NCI-H82 (cell line): ENCODE data around the gene CNTNAP5.
A peak's percentile ranks its signal among the peaks of the same experiment; 100 is the strongest.

Source experiments
- DNase-seq: peaks from one replicate; lab custom pipeline; 2025; lab: John Stamatoyannopoulos, UW

Gene CNTNAP5

DNA sequence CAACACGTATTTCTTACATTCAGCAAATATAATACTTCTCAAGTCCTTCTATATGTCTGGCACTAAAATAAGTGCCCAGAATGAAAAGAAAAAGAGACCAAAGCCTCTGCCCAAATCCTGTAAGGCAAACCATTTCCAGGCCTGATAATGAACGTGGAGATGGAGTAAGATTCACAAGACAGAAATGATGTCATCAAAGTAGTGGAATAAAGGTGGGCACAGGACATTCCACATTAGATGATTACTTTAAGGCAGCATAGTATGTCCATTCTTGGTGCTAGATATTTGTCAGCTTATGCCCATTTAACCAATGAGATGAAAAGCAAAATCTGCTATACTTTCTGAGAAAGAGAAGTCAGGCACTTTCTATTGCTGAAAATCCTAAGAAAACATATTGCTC, 38.5 kb downstream of the CNTNAP5 start:
- DNase-seq, result no peak

DNA sequence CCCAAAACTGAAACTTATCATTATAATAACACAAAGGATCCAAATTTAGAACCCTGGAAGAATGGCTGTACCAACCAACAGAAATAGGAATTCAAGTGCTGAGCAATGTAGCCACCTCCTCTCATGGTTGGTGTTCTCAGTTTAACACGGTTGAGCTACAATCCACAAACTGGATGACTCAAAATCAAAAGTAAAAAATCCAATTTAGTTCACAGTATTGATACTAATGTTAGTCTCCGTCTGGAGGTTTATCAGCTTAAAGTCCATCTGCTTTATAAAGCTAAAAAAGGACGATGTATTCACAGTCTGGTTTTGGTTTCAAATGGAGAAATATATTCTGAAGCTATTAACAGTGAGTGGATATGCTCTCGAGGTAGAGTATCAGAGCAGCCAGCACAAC, 40.5 kb downstream of the CNTNAP5 start:
- DNase-seq, result peak; percentile 67

DNA sequence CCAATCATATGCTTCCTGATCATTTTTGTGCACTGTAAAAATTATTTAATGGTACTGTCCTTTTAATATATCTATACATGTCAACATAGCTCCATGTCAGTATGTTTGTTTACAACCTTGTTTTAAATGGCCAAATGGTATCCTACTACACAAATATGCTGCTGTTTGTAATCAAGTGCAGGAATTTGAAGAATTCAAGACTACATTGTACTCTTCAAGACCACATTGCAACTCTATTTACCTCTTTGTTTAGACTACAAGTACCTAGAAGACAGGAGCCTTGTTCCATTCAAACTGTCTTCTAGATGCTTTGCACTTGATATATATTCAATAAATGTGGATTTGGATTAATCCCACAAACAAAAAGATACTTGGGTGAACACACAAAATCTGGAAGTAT, 41.7 kb downstream of the CNTNAP5 start:
- DNase-seq, result no peak

DNA sequence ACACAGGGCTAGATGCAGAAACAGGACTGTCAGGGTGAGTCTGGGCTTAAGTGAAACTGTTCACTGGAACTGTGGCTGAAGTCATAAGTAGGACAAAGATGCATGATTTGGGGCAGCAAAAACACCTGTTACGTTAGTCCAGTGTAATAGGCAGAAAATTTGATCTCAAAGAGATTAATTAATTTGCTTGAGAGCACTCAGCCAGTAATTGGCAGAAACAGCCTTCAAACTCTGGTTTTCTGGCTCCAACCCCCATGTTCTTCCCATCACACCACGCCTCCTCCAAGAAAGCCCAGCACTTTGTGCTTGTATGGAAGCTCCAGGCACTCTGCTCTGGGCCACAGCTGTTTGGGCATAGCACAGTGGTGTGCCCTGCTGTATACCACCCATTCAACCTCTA, 54.0 kb downstream of the CNTNAP5 start:
- peak; percentile 8 for DNase-seq

DNA sequence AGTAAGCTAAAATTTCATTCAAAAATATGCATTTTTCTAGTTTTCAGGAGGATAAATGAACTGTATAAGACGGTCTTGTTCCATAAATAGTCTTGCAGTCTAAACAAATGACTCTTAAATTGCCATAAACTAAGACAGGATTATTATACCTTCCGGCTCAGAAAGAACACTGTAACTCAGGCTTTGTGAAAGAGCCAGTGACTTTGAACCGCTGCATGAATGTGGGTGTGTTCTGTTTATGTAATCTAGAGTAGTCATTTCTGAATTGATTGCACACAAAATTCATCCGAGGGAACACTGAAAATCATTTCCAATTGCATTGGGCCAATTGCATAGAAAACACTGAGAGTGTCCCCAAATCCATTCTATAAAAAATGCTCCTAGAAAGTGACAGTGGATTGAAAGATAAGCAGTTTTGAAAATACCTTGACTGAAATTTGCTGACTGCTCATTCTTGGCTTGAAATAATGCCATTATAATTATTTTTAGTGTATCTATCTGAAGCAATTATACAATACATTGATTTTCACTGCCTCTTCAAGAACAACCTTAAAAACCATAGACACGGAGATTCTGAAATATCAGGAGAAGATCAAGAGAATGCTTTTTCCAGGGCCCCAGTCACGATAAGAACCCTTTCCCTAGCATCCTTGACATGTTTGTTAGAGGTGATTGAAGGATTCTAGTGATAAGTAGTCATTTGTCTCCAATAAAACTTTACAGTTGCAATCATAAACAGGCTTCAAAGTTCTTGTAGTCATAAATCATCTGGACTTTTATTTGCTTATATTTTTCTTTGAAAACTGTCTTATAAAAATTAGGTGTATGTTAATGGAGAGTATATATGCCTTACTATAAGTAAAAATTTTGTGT, 55.4 kb downstream of the CNTNAP5 start:
- DNase-seq, result no peak

DNA sequence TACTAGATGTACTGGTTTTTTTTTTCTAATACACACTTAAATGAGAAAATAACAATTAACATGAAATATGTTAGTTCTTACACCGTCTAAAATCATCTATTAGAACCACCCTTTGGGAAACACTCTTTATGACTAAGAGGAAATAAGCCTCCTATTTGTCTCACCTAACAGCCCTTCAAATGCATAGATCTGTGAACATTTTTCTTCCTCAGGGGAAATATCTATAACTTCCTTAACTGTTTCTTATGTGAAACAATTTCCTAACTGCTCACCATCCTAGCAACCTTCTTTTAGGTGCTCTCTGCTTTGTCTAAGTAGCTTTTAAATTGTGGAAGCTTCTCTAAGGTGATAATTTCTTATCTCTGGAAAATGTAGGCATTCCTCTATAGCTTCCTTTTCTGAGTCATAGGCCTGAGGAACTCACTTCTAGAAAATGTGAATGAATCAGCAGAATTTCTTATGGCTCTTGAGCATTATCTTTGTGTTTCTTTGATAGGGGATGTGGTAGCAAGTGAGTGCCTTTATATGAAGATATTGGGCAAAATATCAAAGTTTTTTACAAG, 56.1 kb downstream of the CNTNAP5 start:
- no peak for DNase-seq

DNA sequence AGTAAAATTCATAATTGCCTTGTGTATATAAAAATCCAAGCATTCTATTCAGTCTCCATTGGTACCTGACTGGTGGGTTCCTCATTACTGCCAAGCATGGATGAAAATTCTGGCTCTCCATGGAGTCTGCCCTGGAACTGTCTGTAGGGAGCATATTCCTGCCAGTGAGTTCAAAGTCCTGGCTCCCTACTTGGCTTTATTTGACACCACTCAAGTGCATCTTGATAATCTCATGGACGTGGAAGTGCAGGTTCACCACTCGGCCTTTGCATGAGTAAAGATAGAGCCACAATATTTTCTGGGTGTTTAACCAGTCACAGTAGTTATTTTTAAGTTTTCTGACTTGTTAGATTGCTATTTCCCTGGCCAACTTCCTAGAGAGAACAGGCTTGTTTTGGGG, 63.5 kb downstream of the CNTNAP5 start:
- DNase-seq, result no peak

DNA sequence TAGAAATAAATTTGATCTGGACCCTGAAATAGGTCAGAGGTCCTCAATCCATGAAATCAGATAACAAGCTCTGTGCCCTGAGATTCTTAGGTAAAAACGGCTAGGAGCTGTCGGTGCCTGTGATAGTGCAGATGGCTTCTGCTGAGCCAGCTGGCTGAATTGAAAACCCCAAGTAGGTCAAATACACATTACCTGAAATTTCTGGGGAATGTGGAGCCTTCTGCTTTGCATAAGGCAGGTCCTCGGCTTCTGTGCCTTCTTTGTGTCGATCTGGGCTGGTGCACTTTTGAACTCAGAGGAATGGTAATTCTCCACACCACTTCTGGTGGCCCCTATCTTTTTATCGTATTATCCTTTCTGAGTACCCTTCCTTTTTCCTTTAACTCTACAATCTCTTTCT, 66.6 kb downstream of the CNTNAP5 start:
- peak; percentile 8 for DNase-seq

DNA sequence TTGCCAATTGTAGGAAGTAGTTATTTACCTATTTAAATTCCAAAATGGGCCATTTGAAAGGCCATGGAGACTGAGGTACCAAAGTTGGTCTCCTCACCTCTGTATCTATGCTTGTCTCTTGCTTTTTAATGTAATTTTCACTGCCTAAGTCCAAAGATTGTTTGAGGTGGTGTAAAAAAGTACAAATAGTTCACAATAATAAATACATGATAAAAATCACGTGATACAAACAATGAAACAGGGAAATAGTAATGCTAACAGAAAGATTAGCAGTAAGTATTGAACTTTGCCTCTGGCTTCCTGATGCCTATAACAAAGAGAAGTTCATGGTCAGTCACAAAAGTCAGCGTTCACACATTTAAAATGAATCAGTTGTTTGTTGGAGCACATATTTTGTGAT, 67.6 kb downstream of the CNTNAP5 start:
- DNase-seq, result no peak

DNA sequence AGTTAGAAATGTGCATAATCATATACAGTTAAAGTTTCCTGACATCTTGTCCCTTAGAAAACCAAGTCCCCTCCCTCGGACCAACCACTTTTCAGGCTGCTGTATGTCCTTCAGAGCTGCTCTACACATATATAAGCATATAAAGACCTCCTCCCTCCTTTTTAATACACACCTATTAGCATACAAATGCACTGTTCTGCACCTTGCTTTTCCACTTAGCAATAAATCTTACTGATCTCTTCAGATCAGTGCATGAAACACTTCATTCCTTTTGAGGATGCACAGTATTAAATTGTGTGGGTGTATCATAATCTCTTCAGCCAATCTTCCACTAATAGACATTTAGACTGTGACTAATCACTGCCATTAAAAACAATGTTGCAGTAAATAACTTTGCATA, 79.8 kb downstream of the CNTNAP5 start:
- DNase-seq, result no peak

DNA sequence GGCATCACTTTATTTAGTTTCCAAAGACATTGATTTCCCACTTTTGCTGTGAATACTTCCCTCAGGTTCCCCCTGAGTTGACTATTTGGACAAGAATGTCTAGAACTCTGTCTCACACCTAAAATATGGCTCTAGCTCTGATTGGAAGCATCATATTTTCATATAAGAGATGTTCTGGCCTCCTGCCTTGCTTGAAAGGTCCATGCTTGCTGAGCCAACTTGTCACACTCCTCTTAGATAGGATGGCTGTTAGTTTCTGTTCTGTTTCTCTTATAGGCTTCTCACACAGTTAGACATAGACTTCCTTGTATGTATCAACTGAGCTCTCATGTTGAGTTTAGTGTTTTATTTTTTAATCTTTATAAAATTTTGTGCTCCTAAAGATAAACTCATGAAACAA, 87.1 kb downstream of the CNTNAP5 start:
- DNase-seq, result no peak

DNA sequence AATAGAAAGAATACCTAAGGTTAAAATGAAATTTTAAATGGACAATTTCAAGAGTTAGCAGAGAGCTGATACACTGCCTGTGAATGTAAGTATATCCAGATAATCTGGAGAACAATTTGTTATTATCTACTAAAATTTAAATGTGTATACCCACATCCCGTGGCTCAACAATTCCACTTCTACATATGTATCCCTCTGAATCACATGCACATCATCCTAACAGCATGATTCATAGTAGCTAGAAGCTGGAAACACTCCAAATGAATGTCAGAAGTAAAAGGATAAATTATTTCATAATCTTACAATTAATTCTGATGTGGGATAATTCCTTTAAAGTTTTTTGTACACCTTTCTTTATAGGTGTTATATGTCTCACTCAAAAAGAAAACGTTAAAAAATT, 87.9 kb downstream of the CNTNAP5 start:
- no peak for DNase-seq

DNA sequence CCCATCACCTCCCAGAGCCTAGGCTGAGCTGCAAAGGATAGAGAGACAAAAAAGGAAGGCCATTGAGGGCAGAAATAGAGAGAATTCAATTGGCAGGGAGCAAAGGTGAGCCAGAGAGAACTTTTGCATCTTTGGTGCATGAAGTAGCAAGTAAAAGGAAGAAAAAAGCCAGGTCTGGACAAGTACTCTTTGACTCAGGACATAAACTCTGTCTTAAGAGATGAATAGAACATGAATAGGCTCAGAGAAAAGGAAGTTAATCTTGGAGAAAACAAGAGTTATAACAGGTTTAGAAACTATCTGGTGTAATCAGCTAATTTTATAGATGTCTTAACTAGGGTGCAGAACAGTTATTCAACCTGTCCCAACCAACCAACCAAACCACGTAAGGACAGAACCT, 95.2 kb downstream of the CNTNAP5 start:
- no peak for DNase-seq

DNA sequence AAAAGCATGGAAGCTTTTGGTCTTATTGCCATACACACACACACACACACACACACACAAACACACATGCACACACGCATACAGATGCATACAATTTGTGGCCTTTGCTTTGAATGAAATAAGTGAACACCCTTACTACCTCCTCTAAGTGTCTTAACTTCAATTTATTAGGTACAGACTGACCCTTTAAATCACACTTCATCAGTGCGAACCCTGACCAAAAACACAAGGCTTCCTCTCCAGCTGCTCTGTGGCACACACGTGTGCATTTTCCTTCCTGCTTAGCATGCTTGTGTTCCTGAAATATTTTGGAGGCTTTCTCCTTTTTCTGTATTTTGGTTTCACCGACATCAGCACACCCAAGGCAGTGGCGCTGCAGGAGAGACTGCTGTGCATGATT, 96.0 kb downstream of the CNTNAP5 start:
- DNase-seq, result no peak

DNA sequence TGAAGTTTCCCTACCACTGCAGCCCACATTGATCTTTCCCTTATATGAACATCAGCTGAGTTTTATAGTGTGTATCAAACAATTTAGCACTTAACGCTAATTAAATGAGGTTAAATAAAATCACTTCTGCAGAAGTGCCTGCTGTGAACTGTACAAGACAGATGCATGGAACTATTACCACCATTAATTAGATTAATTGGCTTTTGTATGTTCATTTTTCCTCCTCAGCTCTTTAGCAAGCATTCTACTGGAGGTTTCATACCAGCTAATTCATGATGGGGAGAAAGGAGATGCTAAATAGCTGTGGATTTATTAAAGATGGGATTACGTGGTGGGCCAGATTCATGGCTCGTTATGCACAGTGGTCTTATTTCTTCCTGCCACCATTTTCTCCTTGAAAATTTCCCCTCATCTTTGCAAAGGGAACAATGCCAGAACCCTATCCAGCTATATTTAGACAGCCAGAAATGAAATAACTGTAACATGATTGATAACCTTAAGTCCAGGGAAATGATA, 96.7 kb downstream of the CNTNAP5 start:
- peak; percentile 41 for DNase-seq

DNA sequence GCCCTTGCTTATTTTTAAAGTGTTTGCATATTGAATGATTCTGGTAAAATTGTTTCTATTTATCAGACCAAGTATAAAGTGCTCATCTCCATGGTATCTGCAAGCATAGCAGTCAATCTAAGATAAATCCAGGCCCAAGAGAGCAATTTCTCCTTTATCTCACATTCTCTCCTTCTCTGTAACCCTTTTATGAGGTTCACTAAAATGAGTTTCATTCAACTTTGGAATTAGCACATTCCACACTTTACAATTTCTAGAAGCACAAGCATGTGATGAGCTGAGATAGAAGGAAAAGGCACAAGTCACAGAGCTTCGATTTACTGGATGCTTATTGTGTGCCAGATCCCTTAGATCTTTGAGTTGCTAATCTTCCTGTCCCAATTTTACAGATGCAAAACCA, 97.3 kb downstream of the CNTNAP5 start:
- DNase-seq, result no peak

DNA sequence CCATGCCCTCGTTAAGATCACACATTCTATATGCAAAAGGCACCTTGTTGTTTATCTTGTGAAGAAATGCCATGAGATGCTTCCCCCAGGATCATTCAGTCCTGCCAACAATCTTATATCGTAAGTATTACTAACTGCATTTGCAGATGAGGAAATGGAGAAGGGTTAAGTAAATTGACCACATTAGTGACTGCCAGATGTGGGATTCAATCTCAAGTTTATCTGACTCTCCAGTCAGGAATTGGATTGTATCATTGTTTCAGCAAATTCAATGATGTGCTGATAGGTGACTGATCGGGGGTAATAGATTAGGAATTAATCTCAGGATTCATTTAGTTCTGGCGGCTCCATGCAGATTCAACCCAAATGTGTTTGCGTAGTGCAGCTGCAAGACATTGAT, 106.2 kb downstream of the CNTNAP5 start:
- no peak for DNase-seq

DNA sequence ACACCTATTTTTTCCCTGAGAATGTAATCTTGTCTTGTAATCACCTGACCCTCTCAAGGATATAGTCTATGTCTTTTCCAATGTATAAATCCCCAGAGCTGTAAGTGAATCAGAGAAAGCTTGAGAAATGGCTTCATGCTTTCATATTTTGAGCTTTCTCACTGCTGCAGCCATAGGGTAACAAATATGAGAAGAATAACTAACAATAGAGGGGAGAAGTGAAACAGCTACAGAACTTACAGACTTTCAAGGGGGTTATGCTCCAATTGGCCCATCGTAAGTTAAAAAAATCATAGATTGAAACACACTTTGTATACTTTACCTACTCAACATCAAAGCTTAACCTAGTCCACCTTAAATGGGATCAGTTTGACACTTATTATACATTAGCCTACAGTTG, 111.0 kb downstream of the CNTNAP5 start:
- no peak for DNase-seq

DNA sequence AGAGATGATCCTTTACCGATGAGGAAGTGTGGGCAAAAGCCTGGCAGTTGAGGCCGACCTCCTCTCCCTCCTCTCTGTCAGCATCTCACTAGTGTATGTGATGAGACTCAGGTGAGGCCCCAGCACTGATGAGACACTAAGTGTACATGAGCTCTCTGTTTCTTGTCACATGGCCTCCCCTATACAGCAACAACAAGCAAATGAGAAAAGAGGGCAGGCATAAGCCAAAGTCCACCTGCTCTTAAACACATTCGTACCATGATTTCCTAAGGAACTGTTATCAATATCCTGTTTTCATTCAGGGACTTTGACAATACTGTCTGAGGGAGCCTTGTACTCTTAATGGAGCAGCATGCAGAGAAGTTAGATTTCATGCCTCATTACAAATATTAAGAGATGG, 113.0 kb downstream of the CNTNAP5 start:
- DNase-seq, result no peak

DNA sequence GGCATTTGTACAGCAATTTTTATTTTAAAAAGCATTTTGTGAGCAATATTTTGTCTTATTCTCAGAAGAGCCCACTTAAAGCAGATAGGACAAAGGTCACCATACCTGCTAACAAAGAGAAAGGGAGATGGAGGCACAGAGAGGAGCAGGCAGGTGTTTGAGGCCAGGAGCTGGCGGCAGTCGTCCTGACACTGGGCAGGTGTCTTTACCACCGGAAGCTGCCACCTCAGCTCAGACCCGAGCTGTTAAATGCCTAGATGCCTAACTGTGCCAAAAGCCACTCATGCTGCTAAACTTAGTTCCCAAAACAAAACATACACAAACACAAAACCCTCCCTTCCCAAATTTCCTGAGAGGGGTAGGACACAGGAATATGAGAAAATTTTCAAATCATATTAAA, 120.9 kb downstream of the CNTNAP5 start:
- DNase-seq, result no peak

DNA sequence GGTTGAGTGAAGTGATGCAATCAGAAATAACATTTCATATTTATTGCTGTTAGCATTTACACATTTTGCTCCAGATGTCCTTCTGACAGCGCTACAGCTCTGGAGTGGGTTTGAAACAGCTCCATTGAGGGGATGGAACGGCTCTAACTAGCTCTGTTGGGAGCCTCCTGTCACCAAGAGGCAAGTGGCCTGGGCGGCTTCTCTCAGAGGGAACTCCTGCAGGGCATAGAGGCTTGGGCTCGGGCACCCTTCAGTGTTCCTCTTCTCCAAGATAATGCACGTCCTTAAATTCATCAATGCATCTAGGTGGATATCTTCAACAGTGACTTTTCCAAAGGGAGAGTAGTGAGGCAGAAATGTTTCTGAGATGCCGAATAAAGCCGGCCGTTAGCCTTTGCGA, 122.5 kb downstream of the CNTNAP5 start:
- DNase-seq, result no peak

DNA sequence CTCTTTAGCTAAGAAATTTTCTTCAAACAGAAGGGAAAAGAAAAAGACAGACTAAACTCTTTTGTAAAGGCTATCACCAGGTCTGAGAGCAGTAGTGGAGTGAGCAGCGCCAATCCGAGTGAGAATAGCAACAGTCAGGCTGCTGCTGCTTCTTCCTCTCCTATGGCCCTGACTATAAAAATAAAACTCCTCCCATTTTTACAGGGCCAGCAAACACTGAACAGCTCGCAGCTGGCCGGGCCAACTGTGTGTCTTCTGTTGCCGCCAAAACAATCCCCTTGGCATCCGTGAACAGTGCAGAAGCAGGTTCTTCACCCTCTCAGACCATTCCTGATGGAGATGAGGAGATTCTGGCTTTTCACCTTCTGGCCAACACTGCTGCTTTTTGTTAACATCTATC, 124.5 kb downstream of the CNTNAP5 start:
- no peak for DNase-seq

DNA sequence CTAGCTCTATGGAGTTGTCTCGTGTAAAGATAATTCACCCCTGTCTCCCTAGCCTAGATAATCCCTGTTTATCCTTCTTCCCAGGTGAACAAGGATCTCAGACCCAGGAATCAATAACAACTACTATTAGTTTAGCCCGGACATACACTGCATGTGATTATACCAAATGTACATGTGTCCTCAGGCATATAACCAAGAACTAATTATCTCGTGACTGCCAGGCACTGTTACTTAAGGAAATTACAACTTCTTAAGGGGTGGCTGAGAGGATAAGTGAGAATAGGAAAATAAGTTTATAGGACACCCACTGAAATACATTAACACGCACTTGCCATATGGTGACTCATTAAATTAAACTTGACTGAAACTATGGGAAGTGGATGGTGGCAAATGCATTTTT, 126.6 kb downstream of the CNTNAP5 start:
- peak; percentile 94 for DNase-seq

DNA sequence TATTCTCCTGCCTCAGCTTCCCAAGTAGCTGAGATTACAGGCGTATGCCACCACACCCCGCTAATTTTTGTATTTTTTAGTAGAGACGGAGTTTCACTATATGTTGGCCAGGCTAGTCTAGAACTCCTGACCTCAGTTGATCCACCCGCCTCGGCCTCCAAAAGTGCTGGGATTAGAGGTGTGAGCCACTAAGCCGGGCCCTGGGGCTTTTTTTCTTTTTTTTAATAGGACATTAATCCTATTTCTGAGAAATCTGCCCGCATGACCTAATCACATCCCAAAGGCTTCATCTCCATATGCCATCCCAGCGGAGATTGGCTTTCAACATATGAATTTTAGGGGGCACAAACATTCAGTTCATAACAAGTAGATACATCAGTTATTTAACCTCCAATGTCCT, 128.6 kb downstream of the CNTNAP5 start:
- peak; percentile 93 for DNase-seq
